Measurements from ENCODE around the gene PREP. TPM values are rescaled to one million over a fixed set of nuclear protein-coding genes. Genes with fewer than 3 reads are reported as not detected.
"Not testable (repeated sequence)": the region's sequence is repeated elsewhere in the genome, so short reads cannot be mapped to it uniquely, and the experiment has no call there.

Gene PREP
- total and polyA plus RNA-seq, 2 donors = 17.8 to 23.2 TPM

DNA sequence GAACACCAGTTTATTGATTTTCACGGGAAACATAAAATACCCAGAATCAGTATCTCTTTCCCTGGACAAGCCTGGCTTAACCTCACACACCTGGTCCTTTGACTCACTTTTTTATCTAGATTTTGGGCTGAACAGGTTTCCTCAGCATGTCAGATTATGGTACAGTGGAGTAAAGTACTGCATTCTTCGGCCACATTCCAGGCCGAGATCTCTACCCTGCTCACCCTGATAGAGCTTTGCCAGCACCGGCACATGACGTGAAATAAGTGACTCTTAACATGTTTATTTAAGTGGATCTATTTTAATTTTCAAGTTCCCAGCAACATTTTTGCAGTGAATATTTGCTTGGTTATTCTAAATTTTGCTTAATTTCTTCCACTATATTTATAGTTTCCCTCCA lies 144.1 kb downstream of the PREP start:
- Histone ChIP-seq H3K36me3 (ENCODE audit: control insufficient read depth in 2 of 2, insufficient read depth in 2 of 2, low read length in 1 of 2) (no peaks in the 10 kb centered on the region), H3K27me3 (ENCODE audit: control insufficient read depth in 2 of 2, insufficient read depth in 1 of 2, low read length in 1 of 2) (no peaks in the 10 kb centered on the region), H3K4me1 (ENCODE audit: control insufficient read depth in 2 of 2, insufficient read depth in 2 of 2, low read length in 2 of 2) (no peaks in the 10 kb centered on the region), H3K27ac (ENCODE audit: low read depth in 1 of 2, low read length in 1 of 2) (no peak overlapping the region), H3K4me3 (ENCODE audit: low read length in 2 of 2) (no peak overlapping the region), H3K9me3 (ENCODE audit: control insufficient read depth in 2 of 2, insufficient read depth in 1 of 2, low read length in 1 of 2) (no peaks in the 10 kb centered on the region)
- 96% methylated on average over 5 of the region's 5 CpGs for WGBS
- DNase-seq (ENCODE audit: low read depth in 6 of 9, low spot score in 9 of 9) = no peak

GRCh38 chr6:105257340-105257739 lies 145.5 kb downstream of the PREP start:
- Histone ChIP-seq H3K36me3 (ENCODE audit: control insufficient read depth in 2 of 2, insufficient read depth in 2 of 2, low read length in 1 of 2) (no peaks in the 10 kb centered on the region), H3K4me3 (ENCODE audit: low read length in 2 of 2) (no peak overlapping the region), H3K9me3 (ENCODE audit: control insufficient read depth in 2 of 2, insufficient read depth in 1 of 2, low read length in 1 of 2) (no peaks in the 10 kb centered on the region)

DNA sequence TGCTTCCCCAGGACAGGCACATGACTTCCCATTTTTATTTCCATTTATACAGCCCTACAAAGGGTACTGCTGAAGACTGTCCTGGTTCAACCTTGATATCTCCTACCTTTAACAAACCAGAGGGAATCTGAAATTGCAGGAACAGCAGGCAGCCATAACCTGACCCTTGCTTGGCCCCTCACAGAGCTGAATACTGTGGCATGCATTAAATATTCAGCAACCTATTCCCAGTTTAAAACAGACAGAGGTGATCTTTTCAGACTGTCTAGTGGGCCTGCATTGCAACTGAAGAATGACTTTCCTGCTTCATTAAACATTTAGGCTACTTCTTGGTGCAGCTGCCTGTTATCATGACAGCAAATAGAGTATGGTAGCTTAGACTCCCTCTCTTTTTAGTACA lies 146.3 kb downstream of the PREP start:
- Histone ChIP-seq H3K4me1 (ENCODE audit: control insufficient read depth in 2 of 2, insufficient read depth in 2 of 2, low read length in 2 of 2) (no peaks in the 10 kb centered on the region), H3K36me3 (ENCODE audit: control insufficient read depth in 2 of 2, insufficient read depth in 2 of 2, low read length in 1 of 2) (no peaks in the 10 kb centered on the region), H3K27ac (ENCODE audit: low read depth in 1 of 2, low read length in 1 of 2) (no peak overlapping the region), H3K9me3 (ENCODE audit: control insufficient read depth in 2 of 2, insufficient read depth in 1 of 2, low read length in 1 of 2) (no peaks in the 10 kb centered on the region), H3K4me3 (ENCODE audit: low read length in 2 of 2) (no peak overlapping the region), H3K27me3 (ENCODE audit: control insufficient read depth in 2 of 2, insufficient read depth in 1 of 2, low read length in 1 of 2) (no peaks in the 10 kb centered on the region)
- DNase-seq (ENCODE audit: low read depth in 6 of 9, low spot score in 9 of 9) = no peak

More at GRCh38 chr6:105257340-105257739, 145.5 kb downstream of the PREP start:
- no peaks in the 10 kb centered on the region for H3K4me1 ChIP-seq (ENCODE audit: control insufficient read depth in 2 of 2, insufficient read depth in 2 of 2, low read length in 2 of 2)
- DNase-seq (ENCODE audit: low read depth in 6 of 9, low spot score in 9 of 9) = no peak
- no peak overlapping the region for H3K27ac ChIP-seq (ENCODE audit: low read depth in 1 of 2, low read length in 1 of 2)
- no peaks in the 10 kb centered on the region for H3K27me3 ChIP-seq (ENCODE audit: control insufficient read depth in 2 of 2, insufficient read depth in 1 of 2, low read length in 1 of 2)

DNA sequence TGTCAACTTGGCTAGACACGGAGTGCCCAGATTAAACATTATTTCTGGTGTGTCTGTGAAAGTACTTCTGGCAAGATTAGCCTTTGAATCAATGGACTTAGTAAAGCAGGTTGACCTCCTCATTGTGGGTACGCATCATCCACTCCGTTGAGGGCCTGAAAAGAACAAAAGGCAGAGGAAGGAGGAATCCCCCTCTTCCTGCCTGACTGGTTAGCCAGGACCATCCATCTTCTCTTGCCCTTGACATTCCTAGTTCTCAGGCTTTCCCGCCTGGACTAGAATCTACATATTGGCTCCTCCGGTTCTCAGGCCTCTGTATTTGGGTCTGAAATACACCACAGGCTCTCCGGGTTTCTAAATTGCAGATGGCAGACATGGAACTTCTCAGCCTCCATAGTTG lies 149.1 kb downstream of the PREP start:
- no peak for DNase-seq (ENCODE audit: low read depth in 6 of 9, low spot score in 9 of 9)
- H3K27ac ChIP-seq (ENCODE audit: low read depth in 1 of 2, low read length in 1 of 2) = no peak overlapping the region
- H3K36me3 ChIP-seq (ENCODE audit: control insufficient read depth in 2 of 2, insufficient read depth in 2 of 2, low read length in 1 of 2) = no peaks in the 10 kb centered on the region
- H3K27me3 ChIP-seq (ENCODE audit: control insufficient read depth in 2 of 2, insufficient read depth in 1 of 2, low read length in 1 of 2) = no peaks in the 10 kb centered on the region
- H3K4me3 ChIP-seq (ENCODE audit: low read length in 2 of 2) = no peak overlapping the region
- H3K9me3 ChIP-seq (ENCODE audit: control insufficient read depth in 2 of 2, insufficient read depth in 1 of 2, low read length in 1 of 2) = no peaks in the 10 kb centered on the region
- no peaks in the 10 kb centered on the region for H3K4me1 ChIP-seq (ENCODE audit: control insufficient read depth in 2 of 2, insufficient read depth in 2 of 2, low read length in 2 of 2)
- WGBS = 93% methylated on average over 6 of the region's 6 CpGs

GRCh38 chr6:105251689-105252088 lies 151.2 kb downstream of the PREP start:
- WGBS = 96% methylated on average over 2 of the region's 2 CpGs
- DNase-seq (ENCODE audit: low read depth in 6 of 9, low spot score in 9 of 9) = no peak
- H3K36me3 ChIP-seq (ENCODE audit: control insufficient read depth in 2 of 2, insufficient read depth in 2 of 2, low read length in 1 of 2) = no peaks in the 10 kb centered on the region
- H3K4me3 ChIP-seq (ENCODE audit: low read length in 2 of 2) = no peak overlapping the region
- no peak overlapping the region for H3K27ac ChIP-seq (ENCODE audit: low read depth in 1 of 2, low read length in 1 of 2)
- H3K9me3 ChIP-seq (ENCODE audit: control insufficient read depth in 2 of 2, insufficient read depth in 1 of 2, low read length in 1 of 2) = no peaks in the 10 kb centered on the region
- no peaks in the 10 kb centered on the region for H3K4me1 ChIP-seq (ENCODE audit: control insufficient read depth in 2 of 2, insufficient read depth in 2 of 2, low read length in 2 of 2)
- no peaks in the 10 kb centered on the region for H3K27me3 ChIP-seq (ENCODE audit: control insufficient read depth in 2 of 2, insufficient read depth in 1 of 2, low read length in 1 of 2)

DNA sequence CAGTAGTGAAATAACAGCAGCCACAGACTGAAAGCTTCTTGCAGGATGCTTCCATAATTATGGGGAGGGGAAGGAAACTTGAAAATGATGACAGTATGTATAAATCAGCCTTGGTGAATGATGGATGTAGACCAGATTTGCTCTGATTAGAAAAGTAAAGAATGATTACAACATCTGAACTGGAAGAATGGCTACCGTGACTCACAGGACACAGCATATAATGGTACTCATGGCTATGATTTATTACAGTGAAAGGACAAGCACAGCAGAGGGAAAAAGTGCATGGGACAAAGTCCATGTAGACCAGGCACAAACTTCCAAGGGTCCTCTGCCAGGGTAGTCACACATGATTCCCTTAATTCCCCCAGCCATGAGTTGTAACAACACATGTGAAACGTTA lies 152.3 kb downstream of the PREP start:
- no peaks in the 10 kb centered on the region for H3K36me3 ChIP-seq (ENCODE audit: control insufficient read depth in 2 of 2, insufficient read depth in 2 of 2, low read length in 1 of 2)
- DNase-seq (ENCODE audit: low read depth in 6 of 9, low spot score in 9 of 9) = no peak
- H3K4me3 ChIP-seq (ENCODE audit: low read length in 2 of 2) = no peak overlapping the region
- H3K27me3 ChIP-seq (ENCODE audit: control insufficient read depth in 2 of 2, insufficient read depth in 1 of 2, low read length in 1 of 2) = no peaks in the 10 kb centered on the region
- H3K9me3 ChIP-seq (ENCODE audit: control insufficient read depth in 2 of 2, insufficient read depth in 1 of 2, low read length in 1 of 2) = no peaks in the 10 kb centered on the region
- 85% methylated on average over 2 of the region's 2 CpGs for WGBS
- no peak overlapping the region for H3K27ac ChIP-seq (ENCODE audit: low read depth in 1 of 2, low read length in 1 of 2)
- no peaks in the 10 kb centered on the region for H3K4me1 ChIP-seq (ENCODE audit: control insufficient read depth in 2 of 2, insufficient read depth in 2 of 2, low read length in 2 of 2)

- H3K27me3 ChIP-seq (ENCODE audit: control insufficient read depth in 2 of 2, insufficient read depth in 1 of 2, low read length in 1 of 2) = no peaks in the 10 kb centered on the region
- no peaks in the 10 kb centered on the region for H3K9me3 ChIP-seq (ENCODE audit: control insufficient read depth in 2 of 2, insufficient read depth in 1 of 2, low read length in 1 of 2)
- no peak overlapping the region for H3K27ac ChIP-seq (ENCODE audit: low read depth in 1 of 2, low read length in 1 of 2)
- WGBS = 80% methylated on average over 2 of the region's 2 CpGs
- no peak for DNase-seq (ENCODE audit: low read depth in 6 of 9, low spot score in 9 of 9)
- no peak overlapping the region for H3K4me3 ChIP-seq (ENCODE audit: low read length in 2 of 2)
- no peaks in the 10 kb centered on the region for H3K4me1 ChIP-seq (ENCODE audit: control insufficient read depth in 2 of 2, insufficient read depth in 2 of 2, low read length in 2 of 2)
- no peaks in the 10 kb centered on the region for H3K36me3 ChIP-seq (ENCODE audit: control insufficient read depth in 2 of 2, insufficient read depth in 2 of 2, low read length in 1 of 2)
Measured at GRCh38 chr6:105243487-105243886, 159.4 kb downstream of the PREP start.

- Histone ChIP-seq H3K9me3 (ENCODE audit: control insufficient read depth in 2 of 2, insufficient read depth in 1 of 2, low read length in 1 of 2) (peaks cover 0 to 6% of the 10 kb centered on the region in 2 donors), H3K27ac (ENCODE audit: low read depth in 1 of 2, low read length in 1 of 2) (no peak overlapping the region), H3K4me3 (ENCODE audit: low read length in 2 of 2) (no peak overlapping the region), H3K36me3 (ENCODE audit: control insufficient read depth in 2 of 2, insufficient read depth in 2 of 2, low read length in 1 of 2) (no peaks in the 10 kb centered on the region), H3K27me3 (ENCODE audit: control insufficient read depth in 2 of 2, insufficient read depth in 1 of 2, low read length in 1 of 2) (no peaks in the 10 kb centered on the region), H3K4me1 (ENCODE audit: control insufficient read depth in 2 of 2, insufficient read depth in 2 of 2, low read length in 2 of 2) (no peaks in the 10 kb centered on the region)
- no peak for DNase-seq (ENCODE audit: low read depth in 6 of 9, low spot score in 9 of 9)
- WGBS = 86% methylated on average over 5 of the region's 5 CpGs
Measured at GRCh38 chr6:105235155-105235554, 167.7 kb downstream of the PREP start.

GRCh38 chr6:105231771-105232170 lies 171.1 kb downstream of the PREP start:
- H3K4me1 ChIP-seq (ENCODE audit: control insufficient read depth in 2 of 2, insufficient read depth in 2 of 2, low read length in 2 of 2); DNase-seq (ENCODE audit: low read depth in 6 of 9, low spot score in 9 of 9); H3K4me3 ChIP-seq (ENCODE audit: low read length in 2 of 2); H3K9me3 ChIP-seq (ENCODE audit: control insufficient read depth in 2 of 2, insufficient read depth in 1 of 2, low read length in 1 of 2); H3K27ac ChIP-seq (ENCODE audit: low read depth in 1 of 2, low read length in 1 of 2); H3K27me3 ChIP-seq (ENCODE audit: control insufficient read depth in 2 of 2, insufficient read depth in 1 of 2, low read length in 1 of 2); H3K36me3 ChIP-seq (ENCODE audit: control insufficient read depth in 2 of 2, insufficient read depth in 2 of 2, low read length in 1 of 2): not testable (repeated sequence)
- WGBS = 95% methylated on average over 4 of the region's 4 CpGs
